ENCODE results near the gene MACO1. TPM values are rescaled to one million over a fixed set of nuclear protein-coding genes. Genes with fewer than 3 reads are reported as not detected.

Gene MACO1
- total and polyA plus RNA-seq, 10 of the 15 experiments (the other 5 are each of a cell fraction or from before 2014, with no cell fraction given): 3.2 to 19.8 (median 10.3) TPM

GRCh38 chr1:25462732-25463131, 32.0 kb downstream of the MACO1 start:
- RAD21 ChIA-PET (ENCODE audit: unreplicated experiment): interaction anchor here (1.0 to 1.5 kb wide), 3 partner anchors 12 to 41 kb away, joined by 3 to 5 read pairs (median 3); no protein-coding TSS in a partner anchor
- Histone ChIP-seq H2AFZ (ENCODE audit: control insufficient read depth, low read depth, low read length) (no peak overlapping the region), H3K27ac (ENCODE audit: control insufficient read depth, insufficient read depth) (no peak overlapping the region), H3K9ac (ENCODE audit: control insufficient read depth, insufficient read depth, low read length) (no peak overlapping the region), H3K4me3 (no peak overlapping the region), H3K4me2 (ENCODE audit: control insufficient read depth, insufficient read depth) (no peak overlapping the region), H4K20me1 (ENCODE audit: control insufficient read depth, insufficient read depth) (no peaks in the 10 kb centered on the region), H3K9me3 (replicated peaks; ENCODE audit: control insufficient read depth, insufficient read depth, low read length) (no peaks in the 10 kb centered on the region), H3K36me3 (ENCODE audit: control insufficient read depth in 2 of 2, insufficient read depth in 2 of 2, low read length in 1 of 2) (peaks cover 7 to 13% of the 10 kb centered on the region in 2 experiments; a peak in 3 of 4 replicates), H3K79me2 (ENCODE audit: control insufficient read depth, insufficient read depth, low read length) (no peaks in the 10 kb centered on the region; the same call in 1 of the 2 replicates), H3K4me1 (ENCODE audit: control insufficient read depth, insufficient read depth, low read length) (peaks cover 6% of the 10 kb centered on the region), H3K27me3 (replicated peaks in 1 of 2; ENCODE audit: control insufficient read depth in 2 of 2, insufficient read depth in 2 of 2, low read length in 1 of 2) (no peaks in the 10 kb centered on the region)
- no peak for TF ChIP-seq SP1 (IDR thresholded peaks at IDR 0.05; ENCODE audit: low read depth, low read length)
- TF ChIP-seq EED (IDR thresholded peaks at IDR 0.05; ENCODE audit: low read depth): no peak
- no peak for TF ChIP-seq FOS (IDR thresholded peaks at IDR 0.05; ENCODE audit: borderline replicate concordance, extremely low read depth, insufficient read length)
- no peak for TF ChIP-seq E2F4 (IDR thresholded peaks at IDR 0.05; ENCODE audit: low read depth, low read length)
- no peak for TF ChIP-seq POU2F2 (IDR thresholded peaks at IDR 0.05; ENCODE audit: borderline replicate concordance, low read depth, low read length)
- CTCF ChIA-PET: interaction anchor here (0.7 to 1.3 kb wide), 4 partner anchors 9 to 25 kb away, joined by 3 to 4 read pairs (median 4); no protein-coding TSS in a partner anchor
- in situ Hi-C loops (cut with MboI): no loop called here
- intact Hi-C loops (cut with micrococcal nuclease; ENCODE audit: unreplicated experiment): no loop called here
- no peak for DNase-seq (ENCODE audit: low read depth, low spot score)
- no peak for FAIRE-seq
- BruUV-seq (replicated peaks): TSS peak; percentile 7
- no peak for ATAC-seq
- WGBS (ENCODE audit: insufficient coverage, insufficient replicate concordance, low lambda C conversion rate, missing lambda C conversion rate): 80% methylated on average over 5 of the region's 5 CpGs
- POLR2A ChIA-PET: interaction anchor here (0.5 to 1.3 kb wide), 3 partner anchors 12 to 15 kb away, joined by 3 to 5 read pairs (median 3); no protein-coding TSS in a partner anchor
- SMC1A ChIA-PET (ENCODE audit: uncharacterized antibody, unreplicated experiment): interaction anchor here (1.3 to 1.9 kb wide), 2 partner anchors 12 to 25 kb away, joined by 3 to 7 read pairs; no protein-coding TSS in a partner anchor

- no TSS peak for BruUV-seq (replicated peaks)
- no peaks in the 10 kb centered on the region for H4K20me1 ChIP-seq (ENCODE audit: control insufficient read depth, insufficient read depth)
- no peak overlapping the region for H2AFZ ChIP-seq (ENCODE audit: control insufficient read depth, low read depth, low read length)
- in situ Hi-C loops (cut with MboI) (no loop called here), intact Hi-C loops (cut with micrococcal nuclease; ENCODE audit: unreplicated experiment) (no loop called here)
- no peak overlapping the region for H3K4me3 ChIP-seq
- no peaks in the 10 kb centered on the region for H3K9me3 ChIP-seq (replicated peaks; ENCODE audit: control insufficient read depth, insufficient read depth, low read length)
- RAD21 ChIA-PET (ENCODE audit: unreplicated experiment): interaction anchor here (1.0 to 1.4 kb wide), 5 partner anchors 9 to 34 kb away, joined by 3 to 6 read pairs (median 4); no protein-coding TSS in a partner anchor
- H3K36me3 ChIP-seq (ENCODE audit: control insufficient read depth in 2 of 2, insufficient read depth in 2 of 2, low read length in 1 of 2): no peaks in the 10 kb centered on the region; a peak in 1 of 4 replicates
- WGBS (ENCODE audit: insufficient coverage, insufficient replicate concordance, low lambda C conversion rate, missing lambda C conversion rate): 42% methylated on average over 4 of the region's 4 CpGs
- H3K27me3 ChIP-seq (replicated peaks in 1 of 2; ENCODE audit: control insufficient read depth in 2 of 2, insufficient read depth in 2 of 2, low read length in 1 of 2): no peaks in the 10 kb centered on the region
- no peak for FAIRE-seq
- H3K79me2 ChIP-seq (ENCODE audit: control insufficient read depth, insufficient read depth, low read length): peaks cover 1% of the 10 kb centered on the region
- DNase-seq (ENCODE audit: low read depth, low spot score): no peak
- SMC1A ChIA-PET (ENCODE audit: uncharacterized antibody, unreplicated experiment): interaction anchor here (1.0 to 6.2 kb wide), 5 partner anchors 9 to 32 kb away, joined by 4 to 52 read pairs (median 5); no protein-coding TSS in a partner anchor
- peak overlapping the region; percentile 71 for H3K4me2 ChIP-seq (ENCODE audit: control insufficient read depth, insufficient read depth)
- no peak overlapping the region for H3K9ac ChIP-seq (ENCODE audit: control insufficient read depth, insufficient read depth, low read length)
- no peak overlapping the region for H3K27ac ChIP-seq (ENCODE audit: control insufficient read depth, insufficient read depth)
- peaks cover 6% of the 10 kb centered on the region for H3K4me1 ChIP-seq (ENCODE audit: control insufficient read depth, insufficient read depth, low read length)
- peak; percentile 79 for ATAC-seq
- POLR2A ChIA-PET: interaction anchor here (0.9 to 1.3 kb wide), 2 partner anchors 17 to 42 kb away, joined by 3 read pairs; no protein-coding TSS in a partner anchor
- CTCF ChIA-PET: interaction anchor here (1.2 to 2.3 kb wide), 4 partner anchors 9 to 31 kb away, joined by 3 to 9 read pairs (median 4); no protein-coding TSS in a partner anchor
- TF ChIP-seq ZNF687 (IDR thresholded peaks at IDR 0.05) (peak; percentile 71), NBN (IDR thresholded peaks at IDR 0.05) (no peak), MXI1 (IDR thresholded peaks at IDR 0.05; ENCODE audit: low read depth, low read length) (peak; percentile 76), IRF4 (IDR thresholded peaks at IDR 0.05; ENCODE audit: low read depth, low read length) (no peak), MAX (IDR thresholded peaks at IDR 0.05; ENCODE audit: low read depth, low read length) (no peak), SPI1 (IDR thresholded peaks at IDR 0.05; ENCODE audit: borderline replicate concordance, insufficient read depth, low read depth, low read length) (no peak), SMAD5 (IDR thresholded peaks at IDR 0.05; ENCODE audit: low read depth) (no peak)
These were observed 36.5 kb downstream of the MACO1 start for GRCh38 chr1:25467193-25467592.
